Neutrophil (primary cell): Measurements from ENCODE around the gene LILRB2.
"Not testable (repeated sequence)": the region's sequence is repeated elsewhere in the genome, so short reads cannot be mapped to it uniquely, and the experiment has no call there.

ENCODE experiments used
- H3K27ac ChIP-seq: fragments of 200-600 bp; sonication (generic); 2 replicates; pipeline ENCODE4 v1.5.1; 2016; ENCODE audit warnings: mild to moderate bottlenecking, moderate library complexity
- H3K27me3 ChIP-seq: fragments of 200-600 bp; sonication (generic); 2 replicates; pipeline ENCODE4 v1.6.0; 2016; ENCODE audit warnings: mild to moderate bottlenecking
- H3K36me3 ChIP-seq: fragments of 200-600 bp; sonication (generic); 2 replicates; pipeline ENCODE4 v1.5.1; 2017
- H3K4me1 ChIP-seq, 2 experiments: fragments of 200-600 bp in 1 of 2; sonication (generic) in 1 of 2; 1 replicate in 1 of 2; 2 replicates in 1 of 2; pipeline versions ENCODE4 v1.5.1 to v1.6.1; 2013 to 2016; ENCODE audit warnings: low read depth in 1 of 2, low read length in 1 of 2, mild to moderate bottlenecking in 1 of 2, moderate library complexity in 1 of 2; ENCODE audit not compliant: control insufficient read depth in 1 of 2, insufficient read depth in 1 of 2
- H3K4me3 ChIP-seq, 2 experiments: fragments of 200-600 bp in 1 of 2; sonication (generic) in 1 of 2; 1 replicate in 1 of 2; 2 replicates in 1 of 2; pipeline ENCODE4 v1.5.1; 2013 to 2016; ENCODE audit warnings: low read depth in 1 of 2, low read length in 1 of 2, mild to moderate bottlenecking in 1 of 2, moderate library complexity in 1 of 2
- H3K9me3 ChIP-seq: fragments of 200-600 bp; sonication (generic); 2 replicates; pipeline ENCODE4 v1.5.1; 2016
- CTCF ChIP-seq: fragments of 200-600 bp; sonication (generic); IDR thresholded peaks from 2 replicates; pipeline ENCODE4 v1.5.1; 2016; ENCODE audit warnings: antibody characterized with exemption

The LILRB2 gene

GRCh38 chr19:54233941-54234340 is 47.0 kb downstream of the LILRB2 start:
- peaks cover 39% of the 10 kb centered on the region for H3K36me3 ChIP-seq
- no peaks in the 10 kb centered on the region for H3K9me3 ChIP-seq
- no peak for TF ChIP-seq CTCF
- H3K4me3 ChIP-seq = no peak overlapping the region
- no peaks in the 10 kb centered on the region for H3K27me3 ChIP-seq
- H3K27ac ChIP-seq = peak overlapping the region; percentile 59
- H3K4me1 ChIP-seq = peaks cover 30 to 35% of the 10 kb centered on the region in 2 experiments

GRCh38 chr19:54231077-54231931 is 49.6 kb downstream of the LILRB2 start:
- peaks cover 28 to 32% of the 10 kb centered on the region in 2 experiments for H3K4me1 ChIP-seq
- no peaks in the 10 kb centered on the region for H3K27me3 ChIP-seq
- peaks cover 13% of the 10 kb centered on the region for H3K36me3 ChIP-seq
- TF ChIP-seq CTCF = peak; percentile 97
- H3K27ac ChIP-seq = peak overlapping the region; percentile 60
- no peaks in the 10 kb centered on the region for H3K9me3 ChIP-seq
- H3K4me3 ChIP-seq = peak overlapping the region; percentile 5 to 22

GRCh38 chr19:54230031-54230430 is 50.9 kb downstream of the LILRB2 start:
- no peaks in the 10 kb centered on the region for H3K27me3 ChIP-seq
- H3K27ac ChIP-seq = no peak overlapping the region
- no peak for TF ChIP-seq CTCF
- H3K36me3 ChIP-seq = no peaks in the 10 kb centered on the region
- H3K9me3 ChIP-seq = no peaks in the 10 kb centered on the region
- H3K4me1 ChIP-seq = peaks cover 28 to 31% of the 10 kb centered on the region in 2 experiments
- no peak overlapping the region for H3K4me3 ChIP-seq

- H3K27me3 ChIP-seq = no peaks in the 10 kb centered on the region
- H3K4me3 ChIP-seq = no peak overlapping the region
- H3K9me3 ChIP-seq = no peaks in the 10 kb centered on the region
- no peak for TF ChIP-seq CTCF
- no peak overlapping the region for H3K27ac ChIP-seq
- H3K36me3 ChIP-seq = no peaks in the 10 kb centered on the region
- peaks cover 20 to 23% of the 10 kb centered on the region in 2 experiments for H3K4me1 ChIP-seq
Measured at GRCh38 chr19:54229146-54229545, 51.8 kb downstream of the LILRB2 start.

- H3K27ac ChIP-seq, H3K9me3 ChIP-seq, H3K4me3 ChIP-seq, H3K27me3 ChIP-seq: not testable (repeated sequence)
- Histone ChIP-seq H3K4me1 (peaks cover 33 to 37% of the 10 kb centered on the region in 2 experiments), H3K36me3 (peaks cover 20% of the 10 kb centered on the region)
Measured at GRCh38 chr19:54224619-54225018, 56.3 kb downstream of the LILRB2 start.

GRCh38 chr19:54223937-54224281 is 57.0 kb downstream of the LILRB2 start:
- H3K9me3 ChIP-seq, H3K27me3 ChIP-seq: not testable (repeated sequence)
- H3K4me1 ChIP-seq = peaks cover 40 to 44% of the 10 kb centered on the region in 2 experiments
- peaks cover 27% of the 10 kb centered on the region for H3K36me3 ChIP-seq
- peak overlapping the region; percentile 92 for H3K27ac ChIP-seq
- peak overlapping the region in 1 of 2 experiments; percentile 88 for H3K4me3 ChIP-seq
